Loucy (cell line): ENCODE measurements around the gene NDC80.

ENCODE experiments used
- EZH2phosphoT487 ChIP-seq: fragments of 200-600 bp; IDR thresholded peaks from 2 replicates; pipeline ENCODE4 v1.6.1; 2018; ENCODE audit warnings: antibody characterized with exemption, mild to moderate bottlenecking, moderate library complexity, borderline replicate concordance
- TF ChIP-seq, protein P1 (sequence below): fragments of 200-600 bp; sonication (generic); conservative IDR thresholded peaks from 2 replicates; pipeline ENCODE4 v1.5.1; 2014; ENCODE audit warnings: mild to moderate bottlenecking, antibody characterized with exemption, low read length

GRCh38 chr18:2636126-2636631, 64.8 kb downstream of the NDC80 start:
- TF ChIP-seq, protein P1, sequence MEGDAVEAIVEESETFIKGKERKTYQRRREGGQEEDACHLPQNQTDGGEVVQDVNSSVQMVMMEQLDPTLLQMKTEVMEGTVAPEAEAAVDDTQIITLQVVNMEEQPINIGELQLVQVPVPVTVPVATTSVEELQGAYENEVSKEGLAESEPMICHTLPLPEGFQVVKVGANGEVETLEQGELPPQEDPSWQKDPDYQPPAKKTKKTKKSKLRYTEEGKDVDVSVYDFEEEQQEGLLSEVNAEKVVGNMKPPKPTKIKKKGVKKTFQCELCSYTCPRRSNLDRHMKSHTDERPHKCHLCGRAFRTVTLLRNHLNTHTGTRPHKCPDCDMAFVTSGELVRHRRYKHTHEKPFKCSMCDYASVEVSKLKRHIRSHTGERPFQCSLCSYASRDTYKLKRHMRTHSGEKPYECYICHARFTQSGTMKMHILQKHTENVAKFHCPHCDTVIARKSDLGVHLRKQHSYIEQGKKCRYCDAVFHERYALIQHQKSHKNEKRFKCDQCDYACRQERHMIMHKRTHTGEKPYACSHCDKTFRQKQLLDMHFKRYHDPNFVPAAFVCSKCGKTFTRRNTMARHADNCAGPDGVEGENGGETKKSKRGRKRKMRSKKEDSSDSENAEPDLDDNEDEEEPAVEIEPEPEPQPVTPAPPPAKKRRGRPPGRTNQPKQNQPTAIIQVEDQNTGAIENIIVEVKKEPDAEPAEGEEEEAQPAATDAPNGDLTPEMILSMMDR: no peak
- TF ChIP-seq EZH2phosphoT487: no peak
